Loucy (cell line): ENCODE measurements around the gene POFUT1.

Source experiments
- H2AFZ ChIP-seq: fragments of 200-600 bp; sonication (generic); 2 replicates; pipeline ENCODE4 v1.6.0; 2016; ENCODE audit warnings: antibody characterized with exemption, mild to moderate bottlenecking, low read length, moderate library complexity
- H3F3A ChIP-seq: fragments of 200-600 bp; 2 replicates; pipeline ENCODE4 v1.6.0; 2016; ENCODE audit warnings: antibody characterized with exemption, low read depth, mild to moderate bottlenecking
- H3K27me3 ChIP-seq: fragments of 200-600 bp; sonication (generic); 2 replicates; pipeline ENCODE4 v1.6.1; 2014; ENCODE audit warnings: low read length, mild to moderate bottlenecking; ENCODE audit not compliant: insufficient read depth, poor library complexity, severe bottlenecking
- H3K36me3 ChIP-seq: fragments of 200-600 bp; sonication (generic); 2 replicates; pipeline ENCODE4 v1.6.1; 2016; ENCODE audit warnings: low read length; ENCODE audit not compliant: insufficient read depth
- H3K4me1 ChIP-seq: fragments of 200-600 bp; sonication (generic); 2 replicates; pipeline ENCODE4 v1.5.1; 2014; ENCODE audit warnings: low read length, mild to moderate bottlenecking; ENCODE audit not compliant: insufficient read depth, poor library complexity, severe bottlenecking
- H3K4me2 ChIP-seq: fragments of 200-600 bp; sonication (generic); 2 replicates; pipeline ENCODE4 v1.6.0; 2014; ENCODE audit warnings: antibody characterized with exemption, low read length, low read depth, mild to moderate bottlenecking; ENCODE audit not compliant: poor library complexity, severe bottlenecking
- H3K4me3 ChIP-seq: fragments of 200-600 bp; sonication (generic); 2 replicates; pipeline ENCODE4 v1.5.1; 2014; ENCODE audit warnings: low read length, mild to moderate bottlenecking, mixed read lengths; ENCODE audit not compliant: poor library complexity, severe bottlenecking
- H3K79me2 ChIP-seq: fragments of 200-600 bp; sonication (generic); 2 replicates; pipeline ENCODE4 v1.6.1; 2014; ENCODE audit warnings: low read length; ENCODE audit not compliant: insufficient read depth
- H3K9ac ChIP-seq: fragments of 200-600 bp; sonication (generic); 2 replicates; pipeline ENCODE4 v1.6.0; 2014; ENCODE audit warnings: mild to moderate bottlenecking, low read depth, low read length, moderate library complexity; ENCODE audit not compliant: poor library complexity, severe bottlenecking
- H3K9me2 ChIP-seq: fragments of 200-600 bp; sonication (generic); replicated peaks from 2 replicates; pipeline ENCODE4 v1.6.1; 2016; ENCODE audit warnings: low read depth, low read length, mixed read lengths
- H3K9me3 ChIP-seq: fragments of 200-600 bp; sonication (generic); 2 replicates; pipeline ENCODE4 v1.6.1; 2014; ENCODE audit warnings: mild to moderate bottlenecking, antibody characterized with exemption, low read length, low read depth; ENCODE audit not compliant: insufficient read depth
- H4K20me1 ChIP-seq: fragments of 200-600 bp; sonication (generic); 2 replicates; pipeline ENCODE4 v1.6.0; 2014; ENCODE audit warnings: antibody characterized with exemption, low read length, mild to moderate bottlenecking; ENCODE audit not compliant: insufficient read depth, poor library complexity, severe bottlenecking
- CTCF ChIP-seq: fragments of 200-600 bp; sonication (generic); conservative IDR thresholded peaks from 2 replicates; pipeline ENCODE4 v1.5.1; 2014; ENCODE audit warnings: mild to moderate bottlenecking, antibody characterized with exemption, low read length
- EZH2phosphoT487 ChIP-seq: fragments of 200-600 bp; IDR thresholded peaks from 2 replicates; pipeline ENCODE4 v1.6.1; 2018; ENCODE audit warnings: antibody characterized with exemption, mild to moderate bottlenecking, moderate library complexity, borderline replicate concordance

POFUT1 gene

GRCh38 chr20:32159766-32160221, 47.9 kb upstream of the POFUT1 start:
- no peaks in the 10 kb centered on the region for H4K20me1 ChIP-seq
- H3K9me3 ChIP-seq, result no peaks in the 10 kb centered on the region
- no peak overlapping the region for H3K4me3 ChIP-seq
- peaks cover 3% of the 10 kb centered on the region for H3K4me1 ChIP-seq
- no peak for TF ChIP-seq CTCF
- TF ChIP-seq EZH2phosphoT487, result no peak
- no peak overlapping the region for H3K4me2 ChIP-seq
- no peaks in the 10 kb centered on the region for H3K27me3 ChIP-seq
- H2AFZ ChIP-seq, result no peak overlapping the region
- H3K36me3 ChIP-seq, result peaks cover 52% of the 10 kb centered on the region; the same call in 1 of the 2 replicates
- H3K9ac ChIP-seq, result no peak overlapping the region
- no peaks in the 10 kb centered on the region for H3F3A ChIP-seq
- H3K79me2 ChIP-seq, result no peaks in the 10 kb centered on the region
- no peaks in the 10 kb centered on the region for H3K9me2 ChIP-seq

GRCh38 chr20:32160341-32160740, 47.3 kb upstream of the POFUT1 start:
- H3K36me3 ChIP-seq, result peaks cover 58% of the 10 kb centered on the region; the same call in 1 of the 2 replicates
- H3K79me2 ChIP-seq, result no peaks in the 10 kb centered on the region
- no peaks in the 10 kb centered on the region for H3K9me2 ChIP-seq
- no peak overlapping the region for H3K9ac ChIP-seq
- no peaks in the 10 kb centered on the region for H3K27me3 ChIP-seq
- H3K9me3 ChIP-seq, result no peaks in the 10 kb centered on the region
- no peak overlapping the region for H3K4me2 ChIP-seq
- TF ChIP-seq EZH2phosphoT487 (no peak), CTCF (no peak)
- no peaks in the 10 kb centered on the region for H3F3A ChIP-seq
- no peak overlapping the region for H3K4me3 ChIP-seq
- no peak overlapping the region for H2AFZ ChIP-seq
- H3K4me1 ChIP-seq, result no peaks in the 10 kb centered on the region
- H4K20me1 ChIP-seq, result no peaks in the 10 kb centered on the region

- Histone ChIP-seq H2AFZ (no peak overlapping the region), H4K20me1 (no peaks in the 10 kb centered on the region), H3K9me2 (no peaks in the 10 kb centered on the region), H3F3A (no peaks in the 10 kb centered on the region), H3K4me1 (no peaks in the 10 kb centered on the region), H3K9me3 (no peaks in the 10 kb centered on the region), H3K27me3 (no peaks in the 10 kb centered on the region), H3K36me3 (peaks cover 71% of the 10 kb centered on the region; the same call in 1 of the 2 replicates), H3K4me2 (no peak overlapping the region), H3K79me2 (no peaks in the 10 kb centered on the region), H3K9ac (no peak overlapping the region), H3K4me3 (no peak overlapping the region)
- no peak for TF ChIP-seq CTCF
- TF ChIP-seq EZH2phosphoT487, result no peak
Observed at GRCh38 chr20:32162351-32162750, 45.3 kb upstream of the POFUT1 start.
